ENCODE measurements around the gene UCHL5. TPM values are rescaled to one million over a fixed set of nuclear protein-coding genes. Genes with fewer than 3 reads are reported as not detected.

Gene UCHL5
- total RNA-seq, 1 experiment from 2014 or later = 42.1 TPM

- H3K79me2 ChIP-seq (ENCODE audit: insufficient read depth, low read length) = no peaks in the 10 kb centered on the region
- no peaks in the 10 kb centered on the region for H3K9me3 ChIP-seq (ENCODE audit: control insufficient read depth, low read depth, low read length)
- no peaks in the 10 kb centered on the region for H3K27me3 Mint-ChIP-seq (ENCODE audit: low read depth)
- TF ChIP-seq CTCF (conservative IDR thresholded peaks at IDR 0.05) = no peak
- no CpG with 5 or more reads among the region's 3 CpGs for WGBS (ENCODE audit: extremely low coverage, insufficient read length, low lambda C conversion rate)
- no peaks in the 10 kb centered on the region for H3K23me2 ChIP-seq (ENCODE audit: insufficient read length, low read depth, low read length, poor library complexity, severe bottlenecking)
- H3K4me3 Mint-ChIP-seq = no peak overlapping the region
- no peak overlapping the region for H3K4ac ChIP-seq (ENCODE audit: low read depth, low read length)
- H2AFZ ChIP-seq (ENCODE audit: low read length) = no peak overlapping the region
- H3K14ac ChIP-seq (ENCODE audit: insufficient read depth, low read length) = no peak overlapping the region
- no peak overlapping the region for H3K27ac ChIP-seq (ENCODE audit: insufficient read length, low read depth, low read length)
- no peak overlapping the region for H2BK20ac ChIP-seq (ENCODE audit: low read depth, low read length, poor library complexity, severe bottlenecking)
- H4K5ac ChIP-seq (ENCODE audit: insufficient read length, low read depth, low read length) = no peak overlapping the region
- peaks cover 4 to 7% (median 5%) of the 10 kb centered on the region in 3 experiments; a peak in 6 of 7 replicates for H3K36me3 Mint-ChIP-seq (ENCODE audit: insufficient read depth in 1 of 3, low read depth in 3 of 3)
- H3K9ac ChIP-seq (ENCODE audit: extremely low read depth, insufficient read length, low read length) = no peak overlapping the region
- no peak overlapping the region for H3K23ac ChIP-seq (ENCODE audit: insufficient read length, low read depth, low read length)
- H3T11ph ChIP-seq (ENCODE audit: low read length) = no peak overlapping the region
- no peak overlapping the region for H2BK12ac ChIP-seq (ENCODE audit: insufficient read length, low read depth, low read length)
- no peak overlapping the region for H3K4me2 ChIP-seq (ENCODE audit: insufficient read depth, insufficient read length, low read length)
- no peak overlapping the region for H2BK5ac ChIP-seq (ENCODE audit: insufficient read length, low read length)
- H2AK5ac ChIP-seq (ENCODE audit: insufficient read length, low read length) = no peak overlapping the region
- no peaks in the 10 kb centered on the region for H3K79me1 ChIP-seq (ENCODE audit: insufficient read depth, low read depth, low read length, poor library complexity, severe bottlenecking)
- no peaks in the 10 kb centered on the region for H3K27me3 ChIP-seq (ENCODE audit: insufficient read depth, low read length)
- H4K8ac ChIP-seq (replicated peaks; ENCODE audit: insufficient read length, low read depth, low read length) = no peak overlapping the region
- no peak overlapping the region for H2BK15ac ChIP-seq (ENCODE audit: low read depth, low read length)
- no peak overlapping the region for H3K18ac ChIP-seq (ENCODE audit: insufficient read length, low read depth, low read length)
- H4K91ac ChIP-seq (ENCODE audit: insufficient read length, low read depth, low read length) = no peak overlapping the region
- no peaks in the 10 kb centered on the region for H3K4me1 Mint-ChIP-seq
- no peak for DNase-seq
- no peak overlapping the region for H3K56ac ChIP-seq (ENCODE audit: insufficient read length, low read depth, low read length)
- H3K9me3 Mint-ChIP-seq = peaks cover 3 to 8% of the 10 kb centered on the region in 2 experiments
- no peak overlapping the region for H2BK120ac ChIP-seq (ENCODE audit: low read depth, low read length, poor library complexity, severe bottlenecking)
- no peaks in the 10 kb centered on the region for H3K4me1 ChIP-seq (ENCODE audit: insufficient read depth, low read length)
- no peaks in the 10 kb centered on the region for H4K20me1 ChIP-seq (ENCODE audit: control insufficient read depth, insufficient read depth, insufficient read length)
- no peak overlapping the region; a peak in 1 of 7 replicates for H3K27ac Mint-ChIP-seq
Measured at GRCh38 chr1:193009501-193009900, 49.7 kb downstream of the UCHL5 start.

Data from H9 (cell line).